Measurements from ENCODE around the gene TMEM151B.
A peak's percentile ranks its signal among the peaks of the same experiment; 100 is the strongest.

- peak; percentile 95 for TF ChIP-seq CTCF (IDR thresholded peaks at IDR 0.05; ENCODE audit: low read length)
- TF ChIP-seq EZH2 (optimal IDR thresholded peaks at IDR 0.05; ENCODE audit: low read depth, low read length), result no peak
- no peak for TF ChIP-seq EZH2phosphoT487 (IDR thresholded peaks at IDR 0.05; ENCODE audit: low read length)
Observed at GRCh38 chr6:44237813-44238433, 32.3 kb upstream of the TMEM151B start.

Measured in MM.1S (cell line).